Measurements from ENCODE around the gene USP9Y. TPM values are rescaled to one million over a fixed set of nuclear protein-coding genes. Genes with fewer than 3 reads are reported as not detected.
"Not testable (repeated sequence)": the region's sequence is repeated elsewhere in the genome, so short reads cannot be mapped to it uniquely, and the experiment has no call there.

USP9Y gene, protein sequence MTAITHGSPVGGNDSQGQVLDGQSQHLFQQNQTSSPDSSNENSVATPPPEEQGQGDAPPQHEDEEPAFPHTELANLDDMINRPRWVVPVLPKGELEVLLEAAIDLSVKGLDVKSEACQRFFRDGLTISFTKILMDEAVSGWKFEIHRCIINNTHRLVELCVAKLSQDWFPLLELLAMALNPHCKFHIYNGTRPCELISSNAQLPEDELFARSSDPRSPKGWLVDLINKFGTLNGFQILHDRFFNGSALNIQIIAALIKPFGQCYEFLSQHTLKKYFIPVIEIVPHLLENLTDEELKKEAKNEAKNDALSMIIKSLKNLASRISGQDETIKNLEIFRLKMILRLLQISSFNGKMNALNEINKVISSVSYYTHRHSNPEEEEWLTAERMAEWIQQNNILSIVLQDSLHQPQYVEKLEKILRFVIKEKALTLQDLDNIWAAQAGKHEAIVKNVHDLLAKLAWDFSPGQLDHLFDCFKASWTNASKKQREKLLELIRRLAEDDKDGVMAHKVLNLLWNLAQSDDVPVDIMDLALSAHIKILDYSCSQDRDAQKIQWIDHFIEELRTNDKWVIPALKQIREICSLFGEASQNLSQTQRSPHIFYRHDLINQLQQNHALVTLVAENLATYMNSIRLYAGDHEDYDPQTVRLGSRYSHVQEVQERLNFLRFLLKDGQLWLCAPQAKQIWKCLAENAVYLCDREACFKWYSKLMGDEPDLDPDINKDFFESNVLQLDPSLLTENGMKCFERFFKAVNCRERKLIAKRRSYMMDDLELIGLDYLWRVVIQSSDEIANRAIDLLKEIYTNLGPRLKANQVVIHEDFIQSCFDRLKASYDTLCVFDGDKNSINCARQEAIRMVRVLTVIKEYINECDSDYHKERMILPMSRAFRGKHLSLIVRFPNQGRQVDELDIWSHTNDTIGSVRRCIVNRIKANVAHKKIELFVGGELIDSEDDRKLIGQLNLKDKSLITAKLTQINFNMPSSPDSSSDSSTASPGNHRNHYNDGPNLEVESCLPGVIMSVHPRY (N-terminal part only)
- 10.3 and 13.3 TPM in 2 replicates for total RNA-seq

DNA sequence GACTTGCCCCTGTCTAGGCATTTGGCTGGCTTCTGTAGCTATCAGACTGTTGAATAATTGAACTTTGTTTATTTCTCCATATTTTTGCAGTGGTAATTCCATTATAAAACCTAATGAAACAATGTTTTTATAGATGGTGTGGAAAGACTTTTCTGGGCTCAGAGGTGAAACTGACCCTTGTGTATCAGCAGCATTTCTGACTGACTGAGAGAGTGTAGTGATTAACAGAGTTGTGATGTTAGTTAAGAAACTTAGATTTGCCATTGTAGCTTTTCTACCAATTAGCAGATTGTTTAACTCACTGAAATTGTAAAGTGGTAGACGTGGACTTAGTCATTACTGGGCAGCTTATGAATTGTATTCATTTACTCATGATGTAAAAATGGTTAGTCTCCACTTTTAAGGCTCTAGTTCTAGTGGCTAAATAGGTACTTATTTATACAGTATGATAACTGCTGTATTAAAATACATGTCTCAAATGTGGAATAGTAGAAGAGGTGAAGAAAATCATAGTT, at the start of gene USP9Y:
USP9Y (plus strand) TSS at position 51 of the 515 bp plus-strand sequence. CDS start 8,217 bp downstream, outside the sequence.
- intact Hi-C loops (cut with micrococcal nuclease), result no loop called here
- Mint-ChIP-seq H3K27ac (no peak within 1 kb of the TSS), H3K4me1 (no peaks in the 10 kb centered on the region), H3K36me3 (ENCODE audit: low read depth) (peaks cover 62% of the 10 kb centered on the region), H3K27me3 (no peaks in the 10 kb centered on the region), H3K9me3 (no peaks in the 10 kb centered on the region), H3K4me3 (no peak within 1 kb of the TSS)
- DNase-seq, result no peak

DNA sequence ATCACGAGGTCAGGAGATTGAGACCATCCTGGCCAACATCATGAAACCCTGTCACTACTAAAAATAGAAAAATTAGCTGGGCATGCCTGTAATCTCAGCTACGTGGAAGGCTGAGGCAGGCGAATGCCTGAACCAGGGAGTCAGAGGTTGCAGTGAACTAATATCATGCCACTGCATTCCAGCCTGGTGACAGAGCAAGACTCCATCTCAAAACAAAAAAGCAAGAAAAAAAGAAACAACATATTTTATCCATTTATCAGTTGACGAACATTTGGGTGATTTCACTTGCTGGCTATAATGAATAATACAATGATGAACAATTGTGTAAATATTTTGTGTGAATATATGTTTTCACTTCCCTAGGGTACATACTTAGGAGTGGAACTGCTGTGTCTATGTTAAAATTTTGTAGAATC, 49.4 kb upstream of the USP9Y start:
- Mint-ChIP-seq H3K4me1 (no peaks in the 10 kb centered on the region), H3K9me3 (no peaks in the 10 kb centered on the region), H3K27ac (no peak overlapping the region)

DNA sequence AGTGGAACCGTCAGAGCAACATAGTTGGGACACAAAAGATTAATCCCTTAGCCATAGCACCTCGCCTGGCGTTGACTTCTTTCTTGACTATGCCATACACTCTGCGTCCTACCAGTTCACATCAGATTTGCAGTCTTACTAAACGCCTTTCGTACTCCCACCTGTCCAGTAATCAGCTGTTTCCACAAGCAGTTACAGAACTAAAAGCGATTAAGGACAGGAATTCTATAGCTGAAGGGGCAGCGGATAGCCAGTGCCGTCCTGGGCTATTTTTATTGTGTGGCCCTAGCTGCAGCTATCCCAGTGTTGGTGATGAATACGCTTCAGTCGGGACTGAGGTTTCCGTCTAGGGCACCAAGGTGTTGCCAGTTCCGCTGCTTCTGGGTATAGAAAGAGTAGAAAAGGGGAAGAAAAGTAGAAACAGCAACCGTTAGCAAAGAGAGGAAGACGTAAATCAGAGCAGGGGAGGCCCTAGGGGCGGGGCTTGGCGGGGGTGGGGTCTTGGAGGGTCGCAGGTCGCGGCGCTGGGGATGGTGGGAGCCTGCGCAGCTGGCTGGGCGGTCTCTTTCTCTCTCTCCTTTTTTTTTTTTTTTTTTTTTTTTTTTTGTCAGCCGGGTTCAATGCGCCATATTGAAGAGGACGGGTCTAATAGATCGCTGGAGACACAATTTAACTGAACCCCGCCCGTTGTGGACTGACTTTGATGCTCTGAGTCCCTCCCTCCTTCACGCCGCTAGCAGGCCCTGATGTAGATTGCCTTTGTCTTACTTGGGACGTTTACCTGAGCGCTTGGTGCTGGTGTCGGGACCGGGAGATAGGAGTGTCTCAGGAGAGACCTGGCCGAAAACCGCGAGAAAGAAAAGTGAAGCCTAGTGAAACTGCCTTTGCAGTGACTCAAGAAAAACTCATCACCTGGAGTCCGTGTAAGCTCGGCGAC, 39.0 kb upstream of the USP9Y start:
- DNase-seq, result peak; percentile 85
- Mint-ChIP-seq H3K27ac (peak overlapping the region; percentile 97), H3K27me3 (no peaks in the 10 kb centered on the region), H3K36me3 (ENCODE audit: low read depth) (peaks cover 16% of the 10 kb centered on the region), H3K4me1 (peaks cover 10% of the 10 kb centered on the region), H3K4me3 (peak overlapping the region; percentile 80), H3K9me3 (no peaks in the 10 kb centered on the region)
- intact Hi-C loops (cut with micrococcal nuclease), result loop anchor here (5.0 to 10.0 kb wide), 4 partner anchors 73 to 815 kb away; no protein-coding TSS in a partner anchor

More for the DNA sequence above, 49.4 kb upstream of the USP9Y start:
- H3K27me3 Mint-ChIP-seq, result no peaks in the 10 kb centered on the region
- DNase-seq, result no peak
- intact Hi-C loops (cut with micrococcal nuclease), result no loop called here
- H3K36me3 Mint-ChIP-seq (ENCODE audit: low read depth), result no peaks in the 10 kb centered on the region
- H3K4me3 Mint-ChIP-seq, result no peak overlapping the region

DNA sequence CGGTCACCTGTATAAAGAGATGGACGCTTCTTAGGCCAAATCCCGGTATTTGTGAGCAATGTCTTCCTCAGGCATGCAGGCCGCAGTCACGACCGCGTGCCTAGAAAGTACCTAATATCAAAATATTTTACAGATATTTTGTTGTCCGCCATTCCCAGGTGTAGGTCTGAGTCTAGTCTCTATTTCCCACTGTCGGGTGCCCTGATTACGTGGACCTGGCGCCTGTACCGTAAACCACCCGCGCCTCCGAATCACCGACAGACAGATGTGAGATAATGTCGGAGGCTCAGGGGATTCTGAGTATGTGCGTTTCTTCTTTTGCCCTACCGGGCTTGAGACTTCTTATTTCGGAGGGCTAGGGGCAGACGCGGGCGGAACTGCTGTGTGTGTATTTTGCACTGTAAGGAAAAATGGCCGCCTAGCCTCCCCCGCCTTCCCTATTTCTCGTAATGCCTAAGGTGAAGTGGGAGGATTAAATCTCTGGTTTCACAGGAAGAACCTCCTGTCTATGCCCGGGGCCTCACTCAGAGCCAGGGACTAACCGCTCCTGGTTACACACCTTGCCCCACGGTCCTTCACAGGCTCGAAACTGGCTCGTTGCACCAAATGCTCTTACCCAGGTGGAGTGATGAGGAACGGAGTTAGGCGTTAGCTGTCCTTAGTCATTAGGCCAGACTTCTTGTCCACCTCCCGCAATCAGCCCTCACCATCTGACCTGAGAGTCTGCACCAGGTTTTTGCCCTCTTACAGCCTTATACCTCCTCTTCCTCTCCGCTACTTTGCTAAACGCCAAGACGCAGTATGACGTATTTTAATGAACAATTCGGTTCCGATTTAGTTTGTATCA, 38.1 kb upstream of the USP9Y start:
- H3K27ac Mint-ChIP-seq, result peak overlapping the region; percentile 97
- peaks cover 19% of the 10 kb centered on the region for H3K36me3 Mint-ChIP-seq (ENCODE audit: low read depth)
- H3K4me1 Mint-ChIP-seq, result peaks cover 12% of the 10 kb centered on the region
- H3K27me3 Mint-ChIP-seq, result no peaks in the 10 kb centered on the region
- H3K4me3 Mint-ChIP-seq, result peak overlapping the region; percentile 80
- peak; percentile 80 for DNase-seq
- intact Hi-C loops (cut with micrococcal nuclease), result loop anchor here (1.0 to 10.0 kb wide), 5 partner anchors 72 to 814 kb away; no protein-coding TSS in a partner anchor
- H3K9me3 Mint-ChIP-seq, result no peaks in the 10 kb centered on the region

DNA sequence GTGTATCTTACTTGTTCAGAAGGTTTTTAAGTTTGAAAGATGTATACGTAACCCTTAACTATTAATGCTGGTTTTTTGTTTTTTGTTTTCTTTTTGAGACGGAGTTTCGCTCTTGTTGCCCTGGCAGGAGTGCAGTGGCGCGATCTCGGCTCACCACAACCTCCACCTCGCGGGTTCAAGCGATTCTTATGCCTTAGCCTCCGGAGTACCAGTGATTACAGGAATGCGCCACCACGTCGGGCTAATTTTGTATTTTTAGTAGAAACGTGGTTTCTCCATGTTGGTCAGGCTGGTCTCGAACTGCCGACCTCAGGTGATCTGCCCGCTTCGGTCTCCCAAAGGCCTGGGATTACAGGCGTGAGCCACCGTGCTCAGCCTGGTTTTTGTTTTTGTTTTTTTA, 37.2 kb upstream of the USP9Y start:
- H3K36me3 Mint-ChIP-seq (ENCODE audit: low read depth), result peaks cover 22% of the 10 kb centered on the region
- peak; percentile 61 for DNase-seq
- peak overlapping the region; percentile 80 for H3K4me3 Mint-ChIP-seq
- intact Hi-C loops (cut with micrococcal nuclease), result loop anchor here (1.0 to 10.0 kb wide), 5 partner anchors 71 to 813 kb away; no protein-coding TSS in a partner anchor
- H3K4me1 Mint-ChIP-seq, result peaks cover 13% of the 10 kb centered on the region
- not testable (repeated sequence) for H3K27me3 Mint-ChIP-seq, H3K9me3 Mint-ChIP-seq
- peak overlapping the region; percentile 69 for H3K27ac Mint-ChIP-seq

DNA sequence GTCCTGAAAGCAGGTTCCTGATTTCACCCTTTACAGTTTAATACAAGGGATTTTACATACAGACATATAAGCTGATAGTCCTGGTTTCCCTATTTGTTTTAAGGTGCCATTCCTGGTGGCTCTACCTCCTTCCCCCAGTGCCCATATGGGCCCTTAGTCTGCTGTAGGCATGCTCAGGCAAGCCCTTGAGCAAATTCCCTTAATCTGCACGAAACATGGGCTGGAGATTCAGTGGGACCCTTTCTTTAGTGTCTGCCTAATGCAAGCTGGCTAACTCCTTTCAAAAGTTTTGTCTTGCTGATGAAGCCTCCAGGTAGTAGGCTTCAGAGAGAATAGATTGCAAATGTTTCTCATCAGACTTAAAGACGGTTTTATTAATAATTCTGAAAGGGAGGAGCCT, 22.9 kb upstream of the USP9Y start:
- Mint-ChIP-seq H3K4me3 (no peak overlapping the region), H3K9me3 (peaks cover 3% of the 10 kb centered on the region), H3K4me1 (peaks cover 4% of the 10 kb centered on the region), H3K27me3 (no peaks in the 10 kb centered on the region), H3K36me3 (ENCODE audit: low read depth) (peaks cover 25% of the 10 kb centered on the region), H3K27ac (no peak overlapping the region)
- intact Hi-C loops (cut with micrococcal nuclease), result no loop called here
- no peak for DNase-seq

DNA sequence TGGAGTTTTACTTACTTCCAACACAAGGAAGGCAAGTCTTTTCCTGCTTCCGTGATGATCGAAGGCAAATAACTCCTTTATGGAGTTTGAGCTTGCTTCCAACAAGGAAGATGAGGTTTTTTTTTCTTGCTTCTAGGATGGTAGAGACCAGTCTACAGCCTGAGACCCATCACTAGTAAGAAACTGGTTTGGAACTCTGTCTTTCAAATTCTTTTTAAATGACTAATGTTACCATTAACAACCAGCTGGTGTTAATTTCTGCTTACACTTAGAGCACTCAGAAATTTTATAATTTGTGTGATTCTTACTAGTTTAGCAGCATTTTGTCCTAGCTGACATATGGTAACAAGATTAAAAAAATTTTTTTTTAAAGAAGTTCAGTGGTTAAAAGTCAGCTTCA, 19.5 kb upstream of the USP9Y start:
- Mint-ChIP-seq H3K9me3 (peaks cover 2% of the 10 kb centered on the region), H3K27ac (no peak overlapping the region), H3K4me3 (no peak overlapping the region), H3K4me1 (peaks cover 4% of the 10 kb centered on the region), H3K36me3 (ENCODE audit: low read depth) (peaks cover 33% of the 10 kb centered on the region), H3K27me3 (no peaks in the 10 kb centered on the region)
- intact Hi-C loops (cut with micrococcal nuclease), result no loop called here
- no peak for DNase-seq

DNA sequence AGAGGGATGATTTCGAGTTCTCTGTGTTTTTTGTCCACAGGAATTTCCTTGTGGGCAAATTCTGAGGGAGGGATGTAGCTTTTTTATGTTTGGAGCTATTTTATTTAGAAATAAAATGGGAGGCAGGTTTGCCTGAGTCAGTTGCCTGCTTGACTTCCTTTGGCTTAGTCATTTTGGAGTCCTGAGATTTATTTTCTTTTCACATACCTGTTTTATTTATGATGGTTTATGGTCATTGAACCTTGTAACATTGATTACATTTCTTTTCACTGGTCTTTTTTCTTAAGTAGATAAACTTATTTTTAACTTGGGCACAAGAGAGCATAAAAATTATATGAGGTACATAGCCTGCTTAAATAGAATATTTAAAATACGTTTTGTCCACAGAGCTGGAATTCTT, 12.7 kb upstream of the USP9Y start:
- intact Hi-C loops (cut with micrococcal nuclease), result no loop called here
- Mint-ChIP-seq H3K36me3 (ENCODE audit: low read depth) (peaks cover 59% of the 10 kb centered on the region), H3K4me3 (no peak overlapping the region), H3K27me3 (no peaks in the 10 kb centered on the region), H3K4me1 (no peaks in the 10 kb centered on the region), H3K9me3 (peaks cover 3% of the 10 kb centered on the region), H3K27ac (no peak overlapping the region)
- no peak for DNase-seq

DNA sequence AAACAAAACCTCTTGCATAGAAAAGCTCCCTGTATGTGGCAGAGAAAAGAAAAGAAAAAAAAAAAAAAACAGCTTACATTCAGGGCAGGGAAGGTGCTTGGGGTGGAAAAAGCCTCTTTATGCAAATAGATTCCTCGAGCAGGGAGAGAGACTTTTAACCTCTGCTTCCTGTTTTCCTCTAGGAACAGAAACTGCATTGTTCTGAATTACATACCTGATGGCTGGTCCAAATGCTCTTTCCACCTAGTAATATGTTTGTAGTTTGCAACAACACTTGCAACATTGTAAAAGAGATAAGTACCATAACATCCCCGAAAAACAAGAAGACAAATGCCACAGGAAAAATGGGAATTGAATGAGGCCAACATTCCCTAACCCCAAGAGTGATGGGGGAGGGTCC, 944 bp upstream of the USP9Y start:
- DNase-seq, result no peak
- H3K4me1 Mint-ChIP-seq, result no peaks in the 10 kb centered on the region
- no peaks in the 10 kb centered on the region for H3K27me3 Mint-ChIP-seq
- H3K4me3 Mint-ChIP-seq, result no peak overlapping the region
- peaks cover 54% of the 10 kb centered on the region for H3K36me3 Mint-ChIP-seq (ENCODE audit: low read depth)
- intact Hi-C loops (cut with micrococcal nuclease), result no loop called here
- no peaks in the 10 kb centered on the region for H3K9me3 Mint-ChIP-seq
- no peak overlapping the region for H3K27ac Mint-ChIP-seq

DNA sequence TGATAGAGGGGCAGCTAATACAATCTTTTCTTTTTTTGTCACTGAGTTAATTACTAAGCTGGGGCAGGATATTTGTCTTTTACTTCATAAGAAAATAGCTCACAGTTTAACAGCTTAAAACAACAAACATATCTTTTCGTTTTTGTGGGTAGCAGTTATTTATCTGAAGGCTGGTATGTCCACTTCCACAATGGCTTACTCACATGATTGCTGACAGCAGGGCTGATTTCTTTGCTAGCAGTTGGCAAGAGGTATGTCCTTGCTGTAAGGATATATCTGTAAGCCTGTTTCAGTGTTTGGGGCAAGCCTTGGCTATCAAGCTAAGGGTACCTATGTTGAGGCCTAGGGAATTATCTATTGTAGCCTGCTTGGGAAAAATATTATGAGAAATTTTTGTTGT, 1.1 kb downstream of the USP9Y start:
- H3K36me3 Mint-ChIP-seq (ENCODE audit: low read depth), result peaks cover 67% of the 10 kb centered on the region
- no peaks in the 10 kb centered on the region for H3K4me1 Mint-ChIP-seq
- no peak for DNase-seq
- no peak overlapping the region for H3K4me3 Mint-ChIP-seq
- H3K9me3 Mint-ChIP-seq, result no peaks in the 10 kb centered on the region
- H3K27me3 Mint-ChIP-seq, result no peaks in the 10 kb centered on the region
- intact Hi-C loops (cut with micrococcal nuclease), result no loop called here
- no peak overlapping the region for H3K27ac Mint-ChIP-seq

DNA sequence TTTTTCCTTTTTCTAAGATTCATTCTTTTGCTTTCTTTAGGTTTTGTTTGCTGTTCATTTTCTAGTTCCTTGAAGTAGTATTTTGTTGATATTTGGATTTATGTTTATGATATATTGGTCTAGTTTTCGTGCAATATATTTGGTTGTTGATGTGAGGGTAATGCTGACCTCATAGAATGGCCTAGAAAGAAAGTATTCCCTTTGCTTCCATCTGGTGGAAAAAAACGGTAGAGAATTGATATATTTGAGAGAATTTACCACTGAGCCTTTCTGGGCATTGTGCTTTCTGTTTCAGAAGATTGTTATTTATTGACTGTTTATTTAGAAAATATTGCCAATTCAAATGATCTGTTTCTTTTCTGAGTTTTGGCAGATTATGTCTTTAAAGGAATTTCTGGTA, 9.4 kb downstream of the USP9Y start:
- peaks cover 21% of the 10 kb centered on the region for H3K36me3 Mint-ChIP-seq (ENCODE audit: low read depth)
- intact Hi-C loops (cut with micrococcal nuclease), result no loop called here
- H3K9me3 Mint-ChIP-seq, result no peaks in the 10 kb centered on the region
- H3K4me3 Mint-ChIP-seq, result no peak overlapping the region
- no peaks in the 10 kb centered on the region for H3K27me3 Mint-ChIP-seq
- no peaks in the 10 kb centered on the region for H3K4me1 Mint-ChIP-seq
- DNase-seq, result no peak
- H3K27ac Mint-ChIP-seq, result no peak overlapping the region

DNA sequence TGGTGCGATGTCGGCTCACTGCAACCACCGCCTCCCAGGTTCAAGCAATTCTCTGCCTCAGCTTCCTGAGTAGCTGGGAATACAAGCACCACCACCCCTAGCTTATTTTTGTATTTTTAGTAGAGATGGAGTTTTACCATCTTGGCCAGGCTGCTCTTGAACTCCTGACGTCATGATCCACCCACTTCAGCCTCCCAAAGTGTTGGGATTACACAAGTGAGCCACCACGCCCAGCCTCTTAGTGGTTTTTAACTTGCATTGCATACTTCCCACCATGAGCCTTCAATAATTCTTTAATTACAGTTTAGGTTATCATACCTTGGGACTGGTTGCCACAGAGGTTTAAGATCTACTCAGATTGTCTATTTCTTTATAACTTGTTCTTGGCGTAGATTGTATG, 14.3 kb downstream of the USP9Y start:
- intact Hi-C loops (cut with micrococcal nuclease), result no loop called here
- H3K4me3 Mint-ChIP-seq, result no peak overlapping the region
- H3K9me3 Mint-ChIP-seq, result no peaks in the 10 kb centered on the region

More for the DNA sequence above, 14.3 kb downstream of the USP9Y start:
- H3K36me3 Mint-ChIP-seq (ENCODE audit: low read depth), result peaks cover 23% of the 10 kb centered on the region
- no peaks in the 10 kb centered on the region for H3K27me3 Mint-ChIP-seq
- DNase-seq, result no peak
- peaks cover 2% of the 10 kb centered on the region for H3K4me1 Mint-ChIP-seq
- H3K27ac Mint-ChIP-seq, result no peak overlapping the region
